DND-41 (cell line): ENCODE results near the gene GHDC.

Experiments used
- CTCF ChIP-seq: IDR thresholded peaks from 2 replicates; pipeline ENCODE4 v1.5.1; 2012; ENCODE audit warnings: borderline replicate concordance, low read length, moderate library complexity, mild to moderate bottlenecking; ENCODE audit not compliant: poor library complexity, severe bottlenecking; ENCODE audit errors: extremely low read depth
- EZH2 ChIP-seq: IDR thresholded peaks from 3 replicates; pipeline ENCODE4 v1.6.1; 2012; ENCODE audit warnings: borderline replicate concordance, low read depth, mild to moderate bottlenecking, moderate library complexity, low read length, inconsistent platforms; ENCODE audit not compliant: severe bottlenecking

DNA sequence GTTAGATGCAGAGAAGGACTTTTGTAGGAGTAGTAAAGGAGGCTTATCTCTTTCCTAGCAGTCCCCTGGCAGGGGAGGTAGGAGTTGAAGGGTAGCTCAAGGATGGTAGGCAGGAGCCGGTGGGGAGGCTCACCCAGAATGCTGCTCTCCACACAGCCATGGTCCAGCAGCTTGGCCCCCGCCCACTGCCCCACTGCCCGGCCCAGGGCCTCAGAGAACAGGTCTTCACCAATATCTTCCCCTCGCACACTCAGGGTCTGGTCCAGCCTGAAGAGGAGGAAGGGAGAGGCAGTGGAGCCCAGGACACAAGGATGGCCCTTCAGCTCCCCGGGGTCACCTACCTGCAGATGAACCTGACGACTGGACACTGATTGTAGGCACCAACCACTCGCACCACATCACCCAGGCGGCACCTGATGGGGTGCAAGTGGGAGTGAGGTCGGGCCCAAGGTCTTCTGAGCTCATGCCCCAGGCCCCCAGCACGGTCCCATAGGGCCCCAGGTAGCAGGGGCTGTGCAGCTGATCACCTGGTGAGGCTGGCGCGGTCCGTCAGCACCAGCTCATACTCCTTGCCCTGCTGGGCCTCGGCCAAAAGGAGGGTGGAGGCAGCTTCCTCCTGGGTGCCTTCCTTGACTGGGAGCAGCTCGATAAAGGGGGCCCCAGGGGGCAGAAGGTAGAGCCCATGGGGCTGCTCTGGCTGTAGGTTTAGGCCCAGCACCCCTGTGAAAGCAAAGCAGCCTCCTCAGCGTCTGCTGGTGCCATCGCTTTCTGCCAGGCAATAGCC lies 3.6 kb downstream of the GHDC start:
- TF ChIP-seq CTCF (no peak), EZH2 (no peak)
